BJ (cell line): ENCODE measurements around the gene ATXN3L. TPM values are rescaled to one million over a fixed set of nuclear protein-coding genes. Genes with fewer than 3 reads are reported as not detected.

Experiments used
- CTCF ChIA-PET: fragments of 350-600 bp; formaldehyde crosslinking; extraction: SDS; loops from one replicate; lab custom pipeline; 2021; ENCODE audit warnings: antibody characterized with exemption, inconsistent platforms; lab: Yijun Ruan, JAX
- POLR2A ChIA-PET: fragments of 300-600 bp; sonication (Branson Sonifier 250); formaldehyde crosslinking; extraction: SDS; loops from one replicate; lab custom pipeline; 2021; ENCODE audit warnings: antibody characterized with exemption; lab: Charles Lee
- DNase-seq: peaks from one replicate; pipeline ENCODE4 v3.0.0-alpha.2; 2011; ENCODE audit warnings: low read depth
- H3K27me3 ChIP-seq: 2 replicates; pipeline ENCODE4 v1.6.0; 2011; ENCODE audit warnings: low read length; ENCODE audit not compliant: control insufficient read depth, insufficient read depth
- H3K36me3 ChIP-seq: 2 replicates; pipeline ENCODE4 v1.5.1; 2011; ENCODE audit warnings: low read length; ENCODE audit not compliant: control insufficient read depth, insufficient read depth
- H3K4me3 ChIP-seq: 2 replicates; pipeline ENCODE4 v1.5.1; 2011; ENCODE audit warnings: low read depth, mild to moderate bottlenecking, control low read depth, low read length
- CTCF ChIP-seq: IDR thresholded peaks from 2 replicates; pipeline ENCODE4 v1.5.1; 2011; ENCODE audit warnings: low read depth, mild to moderate bottlenecking, control low read depth, inconsistent platforms, low read length, moderate library complexity; ENCODE audit not compliant: insufficient read depth
- polyA plus RNA-seq: library from polyadenylated mRNA; depleted of rRNA; stranded (reverse); fragments of >200 nt; gene quantifications from 2 replicates; pipeline ENCODE4 v1.2.3, GENCODE V29; 2011

Gene ATXN3L
- polyA plus RNA-seq, 1 experiment, result not detected

GRCh38 chrX:13287816-13288215 lies 32.0 kb downstream of the ATXN3L start:
- H3K4me3 ChIP-seq, result no peak overlapping the region
- ChIA-PET CTCF (no interaction called here), POLR2A (interaction anchor here (0.6 kb wide), 1 partner anchor 311 kb away, joined by 8 read pairs; no protein-coding TSS in a partner anchor)
- no peak for DNase-seq
- H3K27me3 ChIP-seq, result no peaks in the 10 kb centered on the region
- no peaks in the 10 kb centered on the region for H3K36me3 ChIP-seq
- no peak for TF ChIP-seq CTCF

GRCh38 chrX:13285693-13286092 lies 34.2 kb downstream of the ATXN3L start:
- ChIA-PET POLR2A (no interaction called here), CTCF (interaction anchor here (0.7 to 1.7 kb wide), 2 partner anchors 38 to 202 kb away, joined by 3 to 6 read pairs; no protein-coding TSS in a partner anchor)
- no peak for DNase-seq
- no peaks in the 10 kb centered on the region for H3K27me3 ChIP-seq
- H3K4me3 ChIP-seq, result no peak overlapping the region
- no peak for TF ChIP-seq CTCF
- H3K36me3 ChIP-seq, result no peaks in the 10 kb centered on the region

GRCh38 chrX:13285229-13285628 lies 34.6 kb downstream of the ATXN3L start:
- CTCF ChIA-PET, result interaction anchor here (0.7 to 1.7 kb wide), 2 partner anchors 38 to 202 kb away, joined by 3 to 6 read pairs; no protein-coding TSS in a partner anchor
- Histone ChIP-seq H3K4me3 (no peak overlapping the region), H3K27me3 (no peaks in the 10 kb centered on the region), H3K36me3 (no peaks in the 10 kb centered on the region)
- POLR2A ChIA-PET, result no interaction called here
- no peak for TF ChIP-seq CTCF
- no peak for DNase-seq

GRCh38 chrX:13284570-13284969 lies 35.3 kb downstream of the ATXN3L start:
- DNase-seq, result no peak
- H3K27me3 ChIP-seq, result no peaks in the 10 kb centered on the region
- POLR2A ChIA-PET, result no interaction called here
- no peak for TF ChIP-seq CTCF
- no peak overlapping the region for H3K4me3 ChIP-seq
- CTCF ChIA-PET, result interaction anchor here (1.0 to 1.7 kb wide), 2 partner anchors 9 to 203 kb away, joined by 3 to 6 read pairs; no protein-coding TSS in a partner anchor
- H3K36me3 ChIP-seq, result no peaks in the 10 kb centered on the region

- Histone ChIP-seq H3K27me3 (no peaks in the 10 kb centered on the region), H3K4me3 (no peak overlapping the region), H3K36me3 (no peaks in the 10 kb centered on the region)
- DNase-seq, result peak; percentile 55
- TF ChIP-seq CTCF, result no peak
- POLR2A ChIA-PET, result no interaction called here
- CTCF ChIA-PET, result interaction anchor here (1.0 kb wide), 1 partner anchor 9 kb away, joined by 3 read pairs; no protein-coding TSS in a partner anchor
Observed at GRCh38 chrX:13283950-13284546, 35.8 kb downstream of the ATXN3L start.
